Measurements from ENCODE around the gene EXTL2.

The EXTL2 gene

DNA sequence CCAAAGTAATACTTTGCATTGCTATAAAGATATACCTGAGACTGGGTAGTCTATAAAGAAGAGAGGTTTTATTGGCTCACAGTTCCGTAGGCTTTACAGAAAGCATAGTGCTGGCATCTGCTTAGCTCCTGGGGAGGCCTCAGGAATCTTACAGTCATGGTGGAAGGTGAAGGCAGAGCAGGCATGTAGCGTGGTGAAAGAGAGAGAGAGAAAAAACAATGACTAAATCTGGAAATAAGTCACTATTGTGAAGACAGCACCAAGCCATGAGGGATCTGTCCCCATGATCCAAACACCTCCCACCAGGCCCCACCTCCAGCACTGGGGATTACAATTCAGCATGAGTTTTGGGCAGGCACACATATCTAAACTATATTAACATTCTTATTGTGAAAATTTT lies 31.6 kb upstream of the EXTL2 start:
- TF ChIP-seq, protein P1, sequence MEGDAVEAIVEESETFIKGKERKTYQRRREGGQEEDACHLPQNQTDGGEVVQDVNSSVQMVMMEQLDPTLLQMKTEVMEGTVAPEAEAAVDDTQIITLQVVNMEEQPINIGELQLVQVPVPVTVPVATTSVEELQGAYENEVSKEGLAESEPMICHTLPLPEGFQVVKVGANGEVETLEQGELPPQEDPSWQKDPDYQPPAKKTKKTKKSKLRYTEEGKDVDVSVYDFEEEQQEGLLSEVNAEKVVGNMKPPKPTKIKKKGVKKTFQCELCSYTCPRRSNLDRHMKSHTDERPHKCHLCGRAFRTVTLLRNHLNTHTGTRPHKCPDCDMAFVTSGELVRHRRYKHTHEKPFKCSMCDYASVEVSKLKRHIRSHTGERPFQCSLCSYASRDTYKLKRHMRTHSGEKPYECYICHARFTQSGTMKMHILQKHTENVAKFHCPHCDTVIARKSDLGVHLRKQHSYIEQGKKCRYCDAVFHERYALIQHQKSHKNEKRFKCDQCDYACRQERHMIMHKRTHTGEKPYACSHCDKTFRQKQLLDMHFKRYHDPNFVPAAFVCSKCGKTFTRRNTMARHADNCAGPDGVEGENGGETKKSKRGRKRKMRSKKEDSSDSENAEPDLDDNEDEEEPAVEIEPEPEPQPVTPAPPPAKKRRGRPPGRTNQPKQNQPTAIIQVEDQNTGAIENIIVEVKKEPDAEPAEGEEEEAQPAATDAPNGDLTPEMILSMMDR (IDR thresholded peaks at IDR 0.05; ENCODE audit: insufficient read depth, low read length, missing control alignments): no peak
- ChIA-PET CTCF (interaction anchor here (1.3 to 6.2 kb wide), 2 partner anchors 364 to 382 kb away, joined by 3 to 153 read pairs; no protein-coding TSS in a partner anchor), POLR2A (no interaction called here)
- H3K4me3 ChIP-seq (ENCODE audit: low read depth, low read length): no peak overlapping the region
- DNase-seq (ENCODE audit: low read depth, low spot score): no peak

DNA sequence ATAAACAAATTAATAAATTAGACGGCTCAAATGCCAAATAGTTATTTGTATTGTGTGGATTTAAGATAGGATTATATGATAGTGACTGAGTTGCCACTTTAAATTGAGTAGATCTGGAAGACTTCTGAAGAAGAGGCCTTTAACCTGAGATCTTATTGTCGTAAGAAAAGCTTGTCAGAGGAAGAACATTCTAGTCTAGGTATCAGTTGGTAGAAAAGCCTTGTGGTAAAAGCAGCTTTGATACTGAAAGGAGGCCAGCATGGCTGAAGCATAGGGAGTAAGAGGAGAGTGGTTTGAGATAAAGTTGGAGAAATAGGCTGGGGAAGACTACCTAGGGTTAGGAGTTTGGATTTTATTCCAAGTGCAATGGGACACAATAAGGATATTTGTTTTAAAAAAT lies 30.3 kb upstream of the EXTL2 start:
- CTCF ChIA-PET: interaction anchor here (0.7 to 6.2 kb wide), 4 partner anchors 18 to 384 kb away, joined by 3 to 153 read pairs (median 3); no protein-coding TSS in a partner anchor
- TF ChIP-seq, protein P1 (IDR thresholded peaks at IDR 0.05; ENCODE audit: insufficient read depth, low read length, missing control alignments): no peak
- H3K4me3 ChIP-seq (ENCODE audit: low read depth, low read length): no peak overlapping the region
- POLR2A ChIA-PET: no interaction called here
- no peak for DNase-seq (ENCODE audit: low read depth, low spot score)

DNA sequence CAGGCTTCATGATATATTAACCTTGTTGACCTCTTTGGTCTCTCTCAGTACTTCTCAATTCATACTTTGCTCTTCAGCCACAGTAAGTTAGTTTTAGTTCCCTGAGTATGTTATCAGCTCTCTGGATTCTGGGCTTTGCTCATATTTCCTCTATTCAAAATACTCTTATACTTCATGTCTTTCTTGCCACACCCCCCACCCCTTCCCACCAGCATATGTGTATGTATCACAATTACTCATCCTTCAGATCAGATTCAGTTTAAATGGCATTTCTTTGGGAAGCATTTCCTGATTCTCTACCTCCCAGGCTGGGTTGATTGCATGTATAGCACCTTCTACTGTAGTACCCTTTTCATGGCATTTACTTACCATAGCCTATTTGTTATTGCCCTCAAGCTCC lies 29.6 kb upstream of the EXTL2 start:
- no peak for DNase-seq (ENCODE audit: low read depth, low spot score)
- ChIA-PET POLR2A (no interaction called here), CTCF (interaction anchor here (0.8 to 6.2 kb wide), 4 partner anchors 16 to 366 kb away, joined by 3 to 153 read pairs (median 4); no protein-coding TSS in a partner anchor)
- TF ChIP-seq, protein P1 (IDR thresholded peaks at IDR 0.05; ENCODE audit: insufficient read depth, low read length, missing control alignments): no peak
- no peak overlapping the region for H3K4me3 ChIP-seq (ENCODE audit: low read depth, low read length)

DNA sequence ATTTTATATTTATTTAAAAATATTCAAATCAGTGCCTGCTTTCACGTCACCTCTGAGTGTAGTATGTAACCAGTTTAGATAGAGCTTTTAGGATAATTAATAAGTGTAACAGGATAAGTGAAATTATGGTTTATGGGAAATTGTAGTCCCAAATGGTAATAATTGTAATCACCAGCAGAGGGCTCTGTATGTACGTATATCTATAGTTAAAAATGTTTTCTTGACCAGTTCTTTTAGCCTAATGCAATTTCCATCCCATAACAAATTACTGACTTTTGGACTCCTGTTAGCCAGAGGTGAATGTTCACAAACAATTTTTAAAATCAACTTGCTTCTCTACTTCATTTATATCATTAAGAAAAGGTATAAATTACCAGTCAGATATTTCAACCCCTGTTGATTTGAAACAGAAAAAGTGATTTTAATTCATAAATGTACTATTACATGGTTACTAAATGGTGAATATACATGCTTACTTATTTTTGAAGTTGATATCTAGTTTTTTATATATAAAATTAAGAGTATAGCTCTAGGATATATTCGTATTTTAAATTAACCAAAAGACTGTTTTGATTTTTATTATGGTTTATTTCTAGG lies 26.6 kb upstream of the EXTL2 start:
- ChIA-PET POLR2A (no interaction called here), CTCF (interaction anchor here (0.6 to 6.2 kb wide), 25 partner anchors 9 to 444 kb away, joined by 3 to 153 read pairs (median 5); partner anchors contain the start of gene S1PR1)
- TF ChIP-seq, protein P1 (IDR thresholded peaks at IDR 0.05; ENCODE audit: insufficient read depth, low read length, missing control alignments): peak; percentile 33
- no peak for DNase-seq (ENCODE audit: low read depth, low spot score)
- no peak overlapping the region for H3K4me3 ChIP-seq (ENCODE audit: low read depth, low read length)

DNA sequence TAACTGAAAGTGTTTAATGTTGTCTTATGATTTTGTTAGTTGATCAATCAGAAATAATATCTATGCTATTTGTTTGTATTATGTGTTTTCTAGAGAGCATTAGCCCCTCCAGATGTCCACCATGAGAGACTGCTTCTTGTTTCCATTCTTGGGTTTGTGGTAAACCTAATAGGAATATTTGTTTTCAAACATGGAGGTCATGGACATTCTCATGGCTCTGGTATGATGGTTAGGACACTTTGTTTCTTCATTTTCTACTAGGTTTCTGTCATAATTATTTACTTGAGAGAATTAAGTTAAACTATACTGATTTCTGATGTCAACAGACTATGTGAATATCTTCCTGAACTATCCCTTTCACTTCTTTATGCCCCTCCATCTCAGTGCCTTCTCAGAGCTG lies 17.4 kb upstream of the EXTL2 start:
- TF ChIP-seq, protein P1 (IDR thresholded peaks at IDR 0.05; ENCODE audit: insufficient read depth, low read length, missing control alignments): no peak
- H3K4me3 ChIP-seq (ENCODE audit: low read depth, low read length): no peak overlapping the region
- no peak for DNase-seq (ENCODE audit: low read depth, low spot score)
- CTCF ChIA-PET: interaction anchor here (1.7 to 2.8 kb wide), 3 partner anchors 9 to 376 kb away, joined by 4 to 10 read pairs (median 7); no protein-coding TSS in a partner anchor
- POLR2A ChIA-PET: no interaction called here

DNA sequence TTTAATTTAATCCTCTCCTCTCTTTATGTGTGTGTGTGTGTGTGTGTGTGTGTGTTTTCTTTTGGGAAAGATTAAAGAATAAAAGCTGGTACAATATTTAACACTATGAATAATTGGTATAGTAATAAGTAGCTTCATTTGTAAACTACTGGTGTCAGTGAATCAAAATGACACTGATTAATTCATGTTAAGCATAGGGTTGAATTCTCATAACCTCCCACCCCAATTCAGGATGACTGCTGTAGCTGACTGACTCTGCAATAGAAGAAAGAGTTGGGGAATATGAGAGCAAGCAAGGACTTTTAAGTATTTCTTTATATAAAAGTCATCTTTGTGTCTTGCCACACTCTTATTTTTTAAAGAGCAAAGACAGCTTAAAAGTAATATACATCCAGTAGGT lies 14.4 kb upstream of the EXTL2 start:
- TF ChIP-seq, protein P1 (IDR thresholded peaks at IDR 0.05; ENCODE audit: insufficient read depth, low read length, missing control alignments): no peak
- ChIA-PET CTCF (interaction anchor here (0.6 to 1.5 kb wide), 4 partner anchors 8 to 379 kb away, joined by 3 to 5 read pairs (median 4); no protein-coding TSS in a partner anchor), POLR2A (no interaction called here)
- no peak for DNase-seq (ENCODE audit: low read depth, low spot score)
- no peak overlapping the region for H3K4me3 ChIP-seq (ENCODE audit: low read depth, low read length)

Measured in AG04449 (cell line).